GM12801 (cell line): Measurements from ENCODE around the gene GDF7.

Experiments used
- TF ChIP-seq, protein P1 (sequence below): IDR thresholded peaks from one replicate; pipeline ENCODE4 v1.5.1; 2011; ENCODE audit warnings: control low read depth; ENCODE audit not compliant: insufficient read length; ENCODE audit errors: extremely low read depth

The GDF7 gene

DNA sequence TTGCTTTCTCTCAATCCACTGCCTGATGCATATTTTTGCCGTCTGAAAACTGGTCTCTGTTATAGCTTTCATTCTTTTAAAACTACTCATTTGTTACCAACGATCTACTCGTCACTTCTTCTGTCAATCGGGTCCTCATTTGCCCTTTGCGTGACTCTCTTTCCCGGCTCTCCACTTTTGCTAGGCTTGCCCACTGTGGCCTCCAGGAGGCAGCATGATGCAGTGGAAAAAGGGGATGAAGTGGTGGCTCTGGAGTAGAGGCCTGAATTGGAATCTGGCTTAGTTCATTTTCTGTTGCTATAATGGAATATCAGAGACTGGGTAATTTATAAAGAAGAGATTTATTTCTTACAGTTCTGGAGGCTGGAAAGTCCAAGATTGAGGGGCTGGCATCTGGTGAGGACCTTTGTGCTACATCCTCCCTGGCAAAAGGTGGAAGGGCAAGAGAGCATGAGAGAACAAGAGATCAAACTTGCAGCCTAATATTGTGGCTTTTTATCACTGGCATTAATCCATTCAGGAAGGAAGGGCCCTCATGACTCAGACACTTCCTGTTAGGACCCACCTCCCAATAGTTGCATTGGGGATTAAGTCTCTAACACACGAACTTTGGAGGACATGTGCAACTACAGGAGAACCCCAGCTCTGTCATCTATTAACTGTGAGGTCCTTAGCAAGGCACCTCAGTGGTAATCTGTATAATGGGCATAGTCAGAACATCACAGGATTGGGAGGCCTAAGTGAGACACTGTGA lies 15.4 kb downstream of the GDF7 start:
- TF ChIP-seq, protein P1, sequence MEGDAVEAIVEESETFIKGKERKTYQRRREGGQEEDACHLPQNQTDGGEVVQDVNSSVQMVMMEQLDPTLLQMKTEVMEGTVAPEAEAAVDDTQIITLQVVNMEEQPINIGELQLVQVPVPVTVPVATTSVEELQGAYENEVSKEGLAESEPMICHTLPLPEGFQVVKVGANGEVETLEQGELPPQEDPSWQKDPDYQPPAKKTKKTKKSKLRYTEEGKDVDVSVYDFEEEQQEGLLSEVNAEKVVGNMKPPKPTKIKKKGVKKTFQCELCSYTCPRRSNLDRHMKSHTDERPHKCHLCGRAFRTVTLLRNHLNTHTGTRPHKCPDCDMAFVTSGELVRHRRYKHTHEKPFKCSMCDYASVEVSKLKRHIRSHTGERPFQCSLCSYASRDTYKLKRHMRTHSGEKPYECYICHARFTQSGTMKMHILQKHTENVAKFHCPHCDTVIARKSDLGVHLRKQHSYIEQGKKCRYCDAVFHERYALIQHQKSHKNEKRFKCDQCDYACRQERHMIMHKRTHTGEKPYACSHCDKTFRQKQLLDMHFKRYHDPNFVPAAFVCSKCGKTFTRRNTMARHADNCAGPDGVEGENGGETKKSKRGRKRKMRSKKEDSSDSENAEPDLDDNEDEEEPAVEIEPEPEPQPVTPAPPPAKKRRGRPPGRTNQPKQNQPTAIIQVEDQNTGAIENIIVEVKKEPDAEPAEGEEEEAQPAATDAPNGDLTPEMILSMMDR = no peak

DNA sequence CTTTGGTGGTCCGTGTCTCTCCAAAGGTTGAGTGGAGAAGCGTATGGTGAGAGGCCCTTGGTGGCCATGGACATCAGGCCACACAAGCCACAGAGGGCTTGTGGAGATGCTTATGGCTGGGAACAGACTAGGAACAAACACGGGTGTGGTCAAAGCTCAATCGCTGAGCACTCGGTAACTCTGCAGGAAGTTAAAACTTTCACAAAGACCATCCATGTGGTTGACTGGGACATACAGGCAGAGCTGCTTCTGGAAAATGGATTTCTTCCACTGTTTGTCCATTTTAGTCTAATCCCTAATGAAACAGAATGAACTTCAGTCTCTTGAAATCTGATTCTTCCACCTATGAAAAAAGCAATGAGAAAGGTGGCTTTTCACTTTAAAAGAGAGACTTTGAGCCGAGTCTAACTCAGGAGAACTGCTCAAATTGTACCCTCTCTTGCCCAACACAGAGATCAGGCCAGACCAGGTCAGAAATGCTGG lies 17.7 kb downstream of the GDF7 start:
- TF ChIP-seq, protein P1 = no peak

DNA sequence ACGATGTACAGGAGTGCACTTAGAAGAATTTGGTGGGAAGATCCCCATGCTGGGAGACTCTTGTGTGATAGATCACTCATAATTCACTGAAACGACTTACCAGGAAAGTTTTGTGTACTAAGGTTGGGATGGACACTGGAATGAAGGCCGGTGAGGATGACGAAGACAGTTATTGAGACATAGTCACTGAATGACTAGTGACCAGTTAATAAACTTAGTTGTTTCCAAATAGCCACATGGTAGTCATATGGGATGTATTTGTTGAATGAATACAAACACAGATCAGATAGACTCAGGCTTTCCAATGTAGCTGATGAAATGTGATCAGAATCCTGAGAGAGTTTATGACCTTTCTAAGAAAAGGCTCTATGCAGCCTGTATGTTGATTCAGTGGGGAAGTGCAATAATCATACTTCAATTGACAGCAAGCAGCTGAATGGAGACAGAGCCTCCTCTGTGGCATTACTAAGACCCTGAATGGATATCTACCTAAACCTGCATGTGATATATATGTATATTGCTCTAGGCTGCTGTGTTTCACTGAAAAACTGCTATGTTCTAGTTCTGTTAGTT lies 20.4 kb downstream of the GDF7 start:
- TF ChIP-seq, protein P1 = no peak

DNA sequence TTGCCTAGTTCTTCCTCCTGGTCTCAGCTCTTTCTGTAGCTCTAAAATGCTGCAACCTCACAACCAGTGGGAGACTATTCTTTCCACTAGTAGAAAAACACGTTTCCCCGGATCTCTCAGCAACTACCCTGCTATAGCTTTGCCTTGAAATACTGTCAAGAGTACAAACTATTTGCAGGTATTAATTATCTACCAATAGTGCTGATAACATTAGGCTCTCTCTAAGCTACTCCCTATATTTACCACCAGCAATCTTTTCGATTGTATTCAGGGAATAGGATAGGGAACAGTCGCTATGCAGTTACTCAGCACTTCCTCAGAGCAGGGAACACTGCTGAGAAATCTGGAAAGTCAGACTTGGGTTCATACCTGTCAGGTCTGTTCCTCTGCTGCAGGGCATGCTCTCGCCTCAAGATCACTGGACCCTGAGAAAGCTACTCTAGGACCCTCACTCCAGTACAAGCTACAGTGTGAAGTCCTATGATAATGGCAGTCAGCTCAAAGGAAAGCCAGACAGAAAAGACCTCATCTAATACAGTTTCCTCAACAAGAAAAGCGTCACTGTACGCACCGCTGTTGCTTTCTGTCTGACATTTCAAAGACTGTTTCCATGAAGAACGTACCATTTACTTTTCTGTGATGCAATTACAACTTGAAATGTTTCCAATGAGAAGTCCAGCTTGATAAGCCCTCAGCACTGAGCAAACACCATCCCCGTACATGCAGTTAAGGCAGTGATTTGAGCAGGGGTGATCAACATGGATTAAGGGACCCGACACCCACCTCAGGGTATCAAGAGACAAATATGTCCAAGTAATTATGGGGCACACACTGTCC lies 22.7 kb downstream of the GDF7 start:
- TF ChIP-seq, protein P1 = no peak

DNA sequence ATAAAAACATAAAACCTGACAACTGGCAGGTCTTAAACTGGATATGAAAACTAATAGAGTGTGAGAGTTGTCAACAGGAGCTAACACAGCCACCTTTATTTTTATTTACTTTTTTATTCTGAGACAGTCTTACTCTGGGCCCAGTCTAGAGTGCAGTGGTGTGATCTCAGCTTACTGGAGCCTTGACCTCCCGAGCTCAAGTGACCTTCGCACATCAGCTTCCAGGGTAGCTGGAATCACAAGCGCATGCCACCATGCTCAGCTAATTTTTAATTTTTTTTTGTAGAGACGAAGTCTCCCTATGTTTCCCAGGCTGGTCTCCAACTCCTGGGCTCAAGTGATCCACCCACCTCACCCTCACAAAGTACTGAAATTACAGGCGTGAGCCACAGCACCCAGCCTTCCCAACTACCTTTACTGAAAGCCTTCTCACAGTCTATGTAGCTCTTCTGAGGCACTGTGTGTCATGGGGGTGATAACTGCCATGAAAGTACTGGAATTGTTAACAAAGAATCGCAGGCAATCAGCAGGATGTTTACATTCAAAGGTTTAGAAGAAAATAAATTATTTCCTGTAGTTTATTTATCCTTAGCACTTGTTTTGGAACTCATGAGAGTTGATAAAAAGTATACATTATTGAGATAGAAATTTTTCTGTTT lies 24.3 kb downstream of the GDF7 start:
- TF ChIP-seq, protein P1 = no peak

DNA sequence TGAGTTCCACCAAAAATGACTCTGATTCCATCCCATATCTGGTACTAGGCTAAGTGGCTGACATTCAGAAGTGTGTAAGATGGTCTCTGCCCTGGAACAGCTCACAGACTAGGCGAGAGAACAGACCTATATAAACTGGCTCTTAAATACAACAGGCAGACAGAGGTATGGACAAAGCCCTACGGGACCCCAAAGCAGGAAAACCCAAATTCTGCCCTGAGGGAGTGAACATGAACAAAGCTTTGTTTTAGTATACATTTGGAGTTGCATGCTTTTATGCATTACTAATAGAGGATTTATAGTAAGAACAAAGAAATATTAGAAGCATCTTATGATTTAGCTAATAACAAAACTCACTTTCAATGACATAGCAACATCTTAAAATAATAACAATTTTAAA lies 25.1 kb downstream of the GDF7 start:
- TF ChIP-seq, protein P1 = no peak

DNA sequence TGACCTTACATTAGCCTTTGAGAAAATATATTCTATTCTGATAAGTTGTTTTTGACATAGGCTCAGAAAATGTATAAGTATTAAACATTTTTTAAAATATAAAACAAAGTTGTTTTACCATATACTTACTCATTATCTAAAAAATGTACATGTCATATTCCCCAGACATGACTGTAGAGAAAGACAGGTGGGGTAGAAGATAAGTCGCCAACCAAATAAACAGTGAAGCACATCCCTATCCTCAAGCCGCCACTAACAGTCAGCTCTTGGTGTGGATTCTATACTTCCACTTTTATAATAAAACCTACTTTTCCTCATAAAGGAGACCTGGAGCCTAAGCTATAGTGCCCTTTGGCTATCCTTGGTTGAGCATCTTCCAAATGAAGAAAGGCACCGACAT lies 26.4 kb downstream of the GDF7 start:
- TF ChIP-seq, protein P1 = no peak
